H1 (cell line): ENCODE measurements around the gene PPP2R2D. TPM values are rescaled to one million over a fixed set of nuclear protein-coding genes. Genes with fewer than 3 reads are reported as not detected.

Experiments
- BRCA1 ChIP-seq: IDR thresholded peaks from 2 replicates; pipeline ENCODE4 v1.6.1; 2012; ENCODE audit warnings: low read depth, low read length, improper control_type of control experiment
- CHD1 ChIP-seq: IDR thresholded peaks from 2 replicates; pipeline ENCODE4 v1.6.1; 2012; ENCODE audit warnings: low read depth, low read length, improper control_type of control experiment
- CHD7 ChIP-seq: fragments of 300-600 bp; sonication (generic); IDR thresholded peaks from 2 replicates; pipeline ENCODE4 v1.7.1; 2012; ENCODE audit warnings: low read length, moderate library complexity, mild to moderate bottlenecking, inconsistent platforms; ENCODE audit not compliant: insufficient replicate concordance
- EGR1 ChIP-seq: IDR thresholded peaks from 2 replicates; pipeline ENCODE4 v1.6.1; 2011; ENCODE audit warnings: low read depth, low read length, borderline replicate concordance
- FOSL1 ChIP-seq: IDR thresholded peaks from 2 replicates; pipeline ENCODE4 v1.6.1; 2011; ENCODE audit warnings: mild to moderate bottlenecking, low read depth, low read length, moderate library complexity; ENCODE audit not compliant: insufficient read depth
- KDM4A ChIP-seq: IDR thresholded peaks from one replicate; pipeline ENCODE4 v1.7.1; 2012; ENCODE audit warnings: low read depth, mild to moderate bottlenecking, moderate library complexity, low read length, inconsistent platforms; ENCODE audit not compliant: severe bottlenecking
- KDM5A ChIP-seq: fragments of 200-600 bp; IDR thresholded peaks from 2 replicates; pipeline ENCODE4 v1.7.1; 2012; ENCODE audit warnings: mild to moderate bottlenecking, low read length, inconsistent platforms, mixed read lengths
- POLR2A ChIP-seq, 2 experiments: IDR thresholded peaks; 1 replicate in 1 of 2; 2 replicates in 1 of 2; pipeline ENCODE4 v1.6.1; 2011; ENCODE audit warnings: low read depth in 2 of 2, low read length in 2 of 2, mild to moderate bottlenecking in 2 of 2; ENCODE audit errors: control extremely low read depth in 1 of 2
- RNF2 ChIP-seq: fragments of 200-900, 300-1000 bp; sonication (generic); IDR thresholded peaks from 2 replicates; pipeline ENCODE4 v1.7.1; 2016; ENCODE audit warnings: borderline replicate concordance, low read depth, mild to moderate bottlenecking, antibody characterized with exemption, low read length; ENCODE audit not compliant: poor library complexity, severe bottlenecking; ENCODE audit errors: missing control alignments
- polyA plus RNA-seq, 7 experiments: library from polyadenylated mRNA; depleted of rRNA in 3 of 7; stranded (reverse) in 5 of 7; unstranded in 2 of 7; fragments of >200 nt in 5 of 7; fragments of 200-250 nt in 2 of 7; gene quantifications; 1 replicate in 5 of 7; 2 replicates in 1 of 7; 4 replicates in 1 of 7; pipeline versions ENCODE4 v1.2.1 to v1.2.3, GENCODE V29; 2011 to 2013; ENCODE audit warnings: missing spikeins in 2 of 7, mixed read lengths in 2 of 7
- total RNA-seq: library from RNA; stranded (reverse); fragmentation: NEBNext Ultra II Directional; extraction: Animal tissue kit (Norgen Biotek cat#: 25700); gene quantifications from 2 replicates; pipeline ENCODE4 v1.2.1, GENCODE V29; 2021

PPP2R2D gene
- total and polyA plus RNA-seq, 2 of the 8 experiments (the other 6 are each of a cell fraction or from before 2014, with no cell fraction given): 25.4 to 32.8 TPM

- TF ChIP-seq CHD7: no peak
- TF ChIP-seq BRCA1: no peak
- no peak for TF ChIP-seq POLR2A (IDR thresholded peaks at IDR 0.05; ENCODE audit: control extremely low read depth in 1 of 2, low read depth in 2 of 2, low read length in 2 of 2)
- no peak for TF ChIP-seq KDM5A
- no peak for TF ChIP-seq CHD1
- no peak for TF ChIP-seq FOSL1
- no peak for TF ChIP-seq RNF2
- no peak for TF ChIP-seq EGR1
- no peak for TF ChIP-seq KDM4A
Observed at GRCh38 chr10:131963350-131963749, 62.5 kb downstream of the PPP2R2D start (continued).
